ENCODE measurements around the gene TIAM2.

The TIAM2 gene

DNA sequence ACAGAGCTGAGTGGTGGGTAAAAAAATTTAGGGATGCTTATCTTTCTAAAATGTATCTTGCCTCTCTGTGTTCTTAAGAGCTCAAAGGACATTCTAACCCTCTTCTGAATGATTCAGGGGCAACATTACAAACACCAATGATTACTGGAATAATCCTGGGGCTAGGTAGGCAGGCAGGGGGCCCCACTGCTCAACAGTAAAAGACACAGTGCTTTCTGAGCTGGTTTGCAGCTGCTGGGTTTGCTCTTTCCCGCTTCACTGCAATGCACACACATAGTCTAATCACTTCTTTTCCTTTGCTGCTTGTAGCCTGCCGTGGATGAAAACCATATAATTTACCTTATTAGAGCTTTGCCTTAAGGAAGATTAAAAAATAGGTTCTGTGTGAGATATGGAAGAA is 292.6 kb downstream of the TIAM2 start:
- no peak for DNase-seq (ENCODE audit: low read depth, low spot score)

DNA sequence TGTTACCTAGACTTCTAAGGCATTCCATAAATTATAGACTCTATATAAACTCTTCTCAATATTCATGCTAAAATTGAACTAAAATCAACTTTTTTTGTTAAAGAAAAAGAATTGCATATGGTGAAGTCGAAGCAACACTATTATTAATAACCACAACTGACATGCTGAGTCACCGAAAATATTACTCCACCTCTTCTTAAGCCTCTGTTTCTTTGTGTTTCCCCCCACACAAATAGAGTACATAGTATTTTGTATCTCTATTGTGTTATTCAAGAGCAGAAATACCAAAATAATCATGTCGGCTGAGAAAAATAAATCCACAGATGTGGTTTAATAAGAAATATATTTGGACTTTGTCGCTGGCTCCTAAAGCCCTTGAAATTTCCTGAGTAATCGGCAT is 295.4 kb downstream of the TIAM2 start:
- no peak for DNase-seq (ENCODE audit: low read depth, low spot score)

DNA sequence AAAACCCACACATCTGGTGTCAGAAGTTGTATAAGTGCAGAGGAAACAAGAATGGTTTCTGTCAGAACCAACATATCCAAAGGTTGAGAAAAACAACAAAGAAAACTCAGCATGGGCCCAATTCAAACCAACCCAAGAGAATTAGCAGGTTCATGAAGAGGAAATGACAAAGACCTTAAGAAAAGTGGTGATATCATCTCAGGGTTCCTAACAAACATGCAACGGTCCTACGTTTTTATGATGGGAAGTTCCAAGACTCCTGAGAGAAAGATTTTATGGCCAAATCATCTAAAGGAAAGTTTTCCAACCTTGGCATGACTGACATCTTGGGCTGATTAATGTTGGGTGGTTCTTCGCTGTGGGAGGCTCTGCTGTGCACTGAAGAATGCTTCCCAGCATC is 296.2 kb downstream of the TIAM2 start:
- DNase-seq (ENCODE audit: low read depth, low spot score) = no peak

DNA sequence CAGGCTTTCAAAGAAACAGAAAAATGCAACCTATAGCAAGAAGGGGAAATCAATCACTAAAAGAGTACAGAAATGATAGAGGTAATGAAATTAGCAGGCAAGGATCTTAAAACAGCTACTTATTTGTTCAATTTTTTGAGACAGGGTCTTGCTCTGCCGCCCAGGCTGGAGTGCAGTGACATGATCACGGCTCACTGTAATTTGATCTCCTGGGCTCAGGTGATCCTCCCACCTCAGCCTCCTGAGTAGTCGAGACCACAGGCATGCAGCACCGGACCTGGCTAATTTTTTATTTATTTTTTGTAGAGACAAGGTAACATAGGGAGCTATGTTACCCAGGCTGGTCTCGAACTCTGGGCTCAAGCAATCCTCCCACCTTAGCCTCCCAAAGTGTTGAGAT is 297.6 kb downstream of the TIAM2 start:
- no peak for DNase-seq (ENCODE audit: low read depth, low spot score)

DNA sequence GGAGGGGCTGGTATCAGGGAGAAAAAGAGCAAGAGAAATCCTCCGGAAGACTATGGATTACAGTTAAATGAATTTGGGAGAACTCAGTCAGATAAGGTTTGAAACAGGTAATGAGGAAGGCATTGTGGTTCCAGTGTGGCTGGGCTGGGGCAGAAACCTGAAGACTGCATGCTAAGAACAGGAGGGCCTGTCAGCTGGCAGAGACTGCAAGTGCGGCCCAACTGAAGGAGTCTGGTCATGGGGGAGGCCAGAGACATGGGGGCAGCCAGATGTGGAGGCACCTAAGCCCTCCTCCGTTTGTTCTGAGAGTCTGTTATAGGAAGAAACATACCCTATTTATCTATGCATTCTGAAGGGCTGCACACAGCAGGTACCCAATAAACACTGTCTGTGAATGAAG is 302.6 kb downstream of the TIAM2 start:
- no peak for DNase-seq (ENCODE audit: low read depth, low spot score)

DNA sequence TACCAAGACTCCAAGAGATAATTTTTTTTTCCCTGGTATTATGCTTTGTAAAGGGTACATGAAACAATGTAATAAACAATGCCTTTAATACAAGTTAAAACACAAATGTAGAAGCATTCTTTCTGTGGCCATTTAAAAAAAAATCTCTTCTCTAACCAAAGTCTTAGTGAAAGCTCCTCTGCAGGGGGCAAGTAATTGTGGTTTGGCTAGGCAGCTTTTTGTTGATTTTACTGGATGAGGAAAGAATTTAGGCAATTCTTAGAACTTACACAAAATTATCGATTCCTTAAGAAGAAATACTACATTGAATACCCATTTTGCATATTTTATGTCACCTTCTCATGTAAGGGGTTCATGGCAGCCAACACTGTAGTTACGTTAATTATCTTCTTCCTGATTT is 306.8 kb downstream of the TIAM2 start:
- peak; percentile 62 for DNase-seq (ENCODE audit: low read depth, low spot score)

DNA sequence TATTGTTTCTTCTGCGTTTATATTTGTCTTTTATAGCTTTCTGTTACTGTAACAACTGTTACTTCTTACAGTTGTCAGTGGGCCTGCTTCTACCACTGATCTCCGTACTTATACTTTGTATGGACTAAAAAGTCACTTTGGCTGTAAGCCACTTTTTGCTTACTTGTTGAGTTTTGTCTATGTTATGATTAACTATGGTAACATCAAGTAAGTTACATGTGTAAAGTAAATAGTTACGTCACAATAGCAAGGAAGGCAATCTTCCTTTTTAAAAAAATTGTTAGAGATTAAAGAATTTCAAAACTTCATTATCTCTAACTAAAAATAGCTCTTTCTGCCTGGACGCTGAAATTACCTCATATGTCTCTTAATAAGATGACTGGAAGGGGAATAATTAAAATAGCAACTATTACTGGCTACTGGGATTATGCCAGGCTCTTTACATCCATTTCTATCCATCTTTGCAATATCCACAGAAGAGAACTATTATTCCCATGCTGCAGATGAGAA is 308.3 kb downstream of the TIAM2 start:
- no peak for DNase-seq (ENCODE audit: low read depth, low spot score)

DNA sequence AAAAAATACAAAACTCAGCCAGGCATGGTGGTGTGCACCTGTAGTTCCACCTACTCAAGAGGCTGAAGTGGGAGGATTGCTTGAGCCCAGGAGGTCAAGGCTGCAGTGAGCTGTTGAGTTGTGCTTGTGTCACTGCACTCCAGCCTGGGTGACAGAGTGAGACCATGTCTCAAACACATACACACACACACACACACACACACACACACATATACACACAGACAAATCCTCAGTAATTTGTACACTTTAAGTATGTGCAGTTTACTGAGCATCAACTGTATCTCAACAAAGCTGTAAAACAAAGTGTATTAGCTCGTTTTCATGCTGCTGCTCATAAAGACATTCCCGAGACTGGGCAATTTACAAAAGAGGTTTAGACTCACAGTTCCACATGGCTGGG is 311.8 kb downstream of the TIAM2 start:
- DNase-seq (ENCODE audit: low read depth, low spot score) = no peak

All from smooth muscle cell of the brain vasculature (primary cell).